Measurements from ENCODE around the gene CHN2. TPM values are rescaled to one million over a fixed set of nuclear protein-coding genes. Genes with fewer than 3 reads are reported as not detected.

CHN2 gene
- total RNA-seq, 1 experiment from 2014 or later: not detected

- Histone ChIP-seq H3K27ac (no peak overlapping the region), H3K4me3 (no peak overlapping the region), H3K9me2 (ENCODE audit: insufficient read depth) (no peaks in the 10 kb centered on the region), H3K27me3 (ENCODE audit: insufficient read depth, low read depth) (no peaks in the 10 kb centered on the region), H2AFZ (no peak overlapping the region), H3F3A (ENCODE audit: insufficient read depth, low read depth) (no peaks in the 10 kb centered on the region), H3K4me2 (no peak overlapping the region), H3K36me3 (ENCODE audit: low read depth) (no peaks in the 10 kb centered on the region), H3K4me1 (replicated peaks; ENCODE audit: insufficient read depth) (no peaks in the 10 kb centered on the region), H3K9me3 (ENCODE audit: insufficient read depth, low read depth) (no peaks in the 10 kb centered on the region), H4K20me1 (ENCODE audit: insufficient read depth) (no peaks in the 10 kb centered on the region), H3K79me2 (ENCODE audit: low read depth) (no peaks in the 10 kb centered on the region)
- no TSS peak for BruUV-seq (replicated peaks)
- TF ChIP-seq, protein P1, sequence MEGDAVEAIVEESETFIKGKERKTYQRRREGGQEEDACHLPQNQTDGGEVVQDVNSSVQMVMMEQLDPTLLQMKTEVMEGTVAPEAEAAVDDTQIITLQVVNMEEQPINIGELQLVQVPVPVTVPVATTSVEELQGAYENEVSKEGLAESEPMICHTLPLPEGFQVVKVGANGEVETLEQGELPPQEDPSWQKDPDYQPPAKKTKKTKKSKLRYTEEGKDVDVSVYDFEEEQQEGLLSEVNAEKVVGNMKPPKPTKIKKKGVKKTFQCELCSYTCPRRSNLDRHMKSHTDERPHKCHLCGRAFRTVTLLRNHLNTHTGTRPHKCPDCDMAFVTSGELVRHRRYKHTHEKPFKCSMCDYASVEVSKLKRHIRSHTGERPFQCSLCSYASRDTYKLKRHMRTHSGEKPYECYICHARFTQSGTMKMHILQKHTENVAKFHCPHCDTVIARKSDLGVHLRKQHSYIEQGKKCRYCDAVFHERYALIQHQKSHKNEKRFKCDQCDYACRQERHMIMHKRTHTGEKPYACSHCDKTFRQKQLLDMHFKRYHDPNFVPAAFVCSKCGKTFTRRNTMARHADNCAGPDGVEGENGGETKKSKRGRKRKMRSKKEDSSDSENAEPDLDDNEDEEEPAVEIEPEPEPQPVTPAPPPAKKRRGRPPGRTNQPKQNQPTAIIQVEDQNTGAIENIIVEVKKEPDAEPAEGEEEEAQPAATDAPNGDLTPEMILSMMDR (conservative IDR thresholded peaks at IDR 0.05): no peak
- no peak for TF ChIP-seq EZH2 (IDR thresholded peaks at IDR 0.05; ENCODE audit: low read depth)
- ChIA-PET CTCF (no interaction called here), POLR2A (ENCODE audit: unreplicated experiment) (no interaction called here)
- DNase-seq: no peak
- intact Hi-C loops (cut with micrococcal nuclease; ENCODE audit: unreplicated experiment): no loop called here
These were observed 285.0 kb downstream of the CHN2 start for GRCh38 chr7:29479301-29480200.

GRCh38 chr7:29480451-29480850 is 285.9 kb downstream of the CHN2 start:
- Histone ChIP-seq H3K27me3 (ENCODE audit: insufficient read depth, low read depth) (no peaks in the 10 kb centered on the region), H3K9me3 (ENCODE audit: insufficient read depth, low read depth) (no peaks in the 10 kb centered on the region), H3K4me3 (no peak overlapping the region), H3K36me3 (ENCODE audit: low read depth) (no peaks in the 10 kb centered on the region), H3K4me1 (replicated peaks; ENCODE audit: insufficient read depth) (no peaks in the 10 kb centered on the region), H3K27ac (no peak overlapping the region), H2AFZ (no peak overlapping the region), H3K4me2 (no peak overlapping the region), H3K9me2 (ENCODE audit: insufficient read depth) (no peaks in the 10 kb centered on the region), H3F3A (ENCODE audit: insufficient read depth, low read depth) (no peaks in the 10 kb centered on the region), H4K20me1 (ENCODE audit: insufficient read depth) (no peaks in the 10 kb centered on the region), H3K79me2 (ENCODE audit: low read depth) (no peaks in the 10 kb centered on the region)
- ChIA-PET POLR2A (ENCODE audit: unreplicated experiment) (no interaction called here), CTCF (no interaction called here)
- no TSS peak for BruUV-seq (replicated peaks)
- TF ChIP-seq EZH2 (IDR thresholded peaks at IDR 0.05; ENCODE audit: low read depth): no peak
- TF ChIP-seq, protein P1 (conservative IDR thresholded peaks at IDR 0.05): no peak
- intact Hi-C loops (cut with micrococcal nuclease; ENCODE audit: unreplicated experiment): no loop called here
- no peak for DNase-seq

- no peak for DNase-seq
- Histone ChIP-seq H3K27ac (no peak overlapping the region), H3K4me1 (replicated peaks; ENCODE audit: insufficient read depth) (no peaks in the 10 kb centered on the region), H2AFZ (no peak overlapping the region), H3K9me3 (ENCODE audit: insufficient read depth, low read depth) (no peaks in the 10 kb centered on the region), H3K36me3 (ENCODE audit: low read depth) (no peaks in the 10 kb centered on the region), H3F3A (ENCODE audit: insufficient read depth, low read depth) (no peaks in the 10 kb centered on the region), H4K20me1 (ENCODE audit: insufficient read depth) (no peaks in the 10 kb centered on the region), H3K27me3 (ENCODE audit: insufficient read depth, low read depth) (no peaks in the 10 kb centered on the region), H3K9me2 (ENCODE audit: insufficient read depth) (no peaks in the 10 kb centered on the region), H3K4me3 (no peak overlapping the region), H3K79me2 (ENCODE audit: low read depth) (no peaks in the 10 kb centered on the region), H3K4me2 (no peak overlapping the region)
- TF ChIP-seq, protein P1 (conservative IDR thresholded peaks at IDR 0.05): no peak
- no peak for TF ChIP-seq EZH2 (IDR thresholded peaks at IDR 0.05; ENCODE audit: low read depth)
- intact Hi-C loops (cut with micrococcal nuclease; ENCODE audit: unreplicated experiment): no loop called here
- ChIA-PET CTCF (interaction anchor here (0.6 kb wide), 1 partner anchor 196 kb away, joined by 3 read pairs; no protein-coding TSS in a partner anchor), POLR2A (ENCODE audit: unreplicated experiment) (no interaction called here)
- BruUV-seq (replicated peaks): no TSS peak
These were observed 286.5 kb downstream of the CHN2 start for GRCh38 chr7:29480934-29481651.

Data from PC-9 (cell line).